Stimulated activated CD8-positive, alpha-beta memory T cell treated with anti-CD3 and anti-CD28 coated beads, Interleukin-15, amount 100 ng/mL, for 1 hour (primary cell): ENCODE measurements around the gene PBX1.

ENCODE experiments used
- DNase-seq: peaks from one replicate; pipeline ENCODE4 v3.0.0-alpha.2; 2020; ENCODE audit warnings: low read depth

The PBX1 gene

DNA sequence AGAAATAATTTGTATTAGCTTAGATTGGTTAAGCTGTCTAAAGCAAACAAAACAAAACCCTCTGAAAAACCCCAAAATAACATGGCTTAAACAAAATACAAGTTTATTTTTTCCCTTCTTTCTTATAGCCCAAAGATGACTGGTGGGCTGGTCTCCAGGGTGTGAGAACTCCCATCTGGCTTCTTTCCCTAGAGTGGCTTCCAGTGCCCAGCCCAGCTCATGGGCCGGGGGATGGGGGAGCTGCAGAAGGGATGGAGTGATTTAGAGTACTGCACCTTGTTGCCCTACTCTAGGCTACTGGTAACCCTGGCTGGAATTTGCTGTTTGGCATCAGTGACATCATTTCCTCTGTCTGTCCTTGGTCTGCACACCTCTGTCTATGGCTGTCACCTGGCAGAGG lies 223.0 kb downstream of the PBX1 start:
- DNase-seq, result no peak

DNA sequence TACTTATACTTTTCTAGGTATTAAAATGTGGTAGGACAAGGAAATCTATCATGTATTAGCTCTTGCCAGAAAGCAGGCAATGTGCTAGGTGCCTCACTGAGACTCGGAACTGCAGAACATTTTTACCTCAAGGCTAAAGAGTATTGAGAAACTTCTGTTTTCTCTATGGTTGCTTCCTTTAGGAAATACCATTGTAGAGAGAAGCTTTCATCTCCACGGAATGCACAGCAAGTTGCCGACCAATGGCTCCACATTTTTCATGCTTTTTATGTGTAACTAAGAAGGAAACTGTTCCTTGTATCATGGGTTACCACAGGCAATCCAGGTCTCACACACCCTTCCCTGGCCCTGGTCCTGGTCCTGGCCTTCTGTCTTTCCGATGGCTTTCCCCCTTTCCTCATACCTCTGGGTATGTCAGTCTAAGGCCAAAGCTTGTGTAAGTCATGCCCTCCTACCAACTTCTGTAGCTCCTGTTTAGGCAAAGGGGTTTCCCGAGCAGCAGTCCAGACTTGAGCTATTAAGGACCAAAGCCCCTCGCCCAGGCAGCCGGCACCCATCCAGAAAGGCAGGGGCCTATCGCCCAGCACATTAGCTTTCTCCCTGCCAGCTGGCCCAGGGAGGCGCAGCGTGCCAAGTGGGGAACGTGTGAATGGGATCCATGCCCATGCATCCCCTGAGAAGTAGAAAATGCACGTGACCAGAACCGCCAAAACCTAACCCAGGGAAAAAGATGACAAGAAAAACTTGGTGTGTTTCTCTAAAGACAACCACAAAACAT lies 225.0 kb downstream of the PBX1 start:
- DNase-seq, result no peak

DNA sequence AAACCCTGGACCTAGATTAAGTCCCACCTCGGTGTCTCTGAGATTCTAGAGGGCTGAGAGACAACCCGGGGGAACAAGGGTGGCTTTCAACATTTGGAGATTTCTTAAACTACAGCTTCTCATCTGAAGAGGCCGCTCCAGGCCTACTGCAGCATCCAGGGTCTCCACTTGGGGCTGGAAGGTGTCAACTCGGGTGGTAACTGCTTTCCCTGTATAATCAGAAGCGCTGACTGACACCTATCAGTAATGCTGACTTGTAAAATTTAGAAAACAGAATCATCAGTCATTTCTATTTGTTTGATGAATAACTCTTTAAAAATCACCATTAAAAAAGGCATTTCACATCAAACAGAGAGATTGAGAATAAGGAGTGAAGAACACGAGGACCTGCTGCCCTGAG lies 226.0 kb downstream of the PBX1 start:
- no peak for DNase-seq

DNA sequence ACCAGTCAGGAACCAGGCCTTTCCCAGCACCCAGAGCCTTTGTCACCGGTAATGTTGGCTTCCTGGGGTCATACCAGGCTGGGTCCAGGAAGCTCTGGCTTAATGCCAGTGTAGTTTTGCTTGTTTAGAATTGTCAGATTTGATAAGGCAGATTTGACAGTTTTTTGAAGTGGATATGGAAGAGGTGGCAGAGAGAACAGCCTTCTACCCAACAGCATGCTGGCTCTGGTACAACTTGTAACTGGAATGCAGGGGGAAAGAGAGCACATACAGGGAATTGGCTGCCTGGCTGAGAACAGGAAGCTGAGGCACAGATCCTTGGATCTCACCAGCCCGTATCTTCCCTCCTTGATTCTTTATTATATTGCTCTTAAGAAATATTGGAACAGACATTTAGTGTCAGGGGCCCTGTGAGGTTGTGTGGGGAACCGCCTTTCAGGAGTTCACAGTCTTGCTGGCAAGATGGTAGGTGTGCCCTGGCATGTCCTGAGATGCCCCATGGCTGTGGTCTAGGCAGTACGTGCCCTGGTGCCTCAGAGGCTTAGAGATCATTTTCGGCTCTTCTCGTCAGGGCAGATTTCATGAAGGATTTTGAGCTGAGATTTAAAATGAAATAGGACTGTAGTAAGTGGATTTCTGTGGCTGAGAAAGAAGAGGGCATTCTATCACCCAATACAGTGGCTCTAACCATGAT lies 227.0 kb downstream of the PBX1 start:
- no peak for DNase-seq

DNA sequence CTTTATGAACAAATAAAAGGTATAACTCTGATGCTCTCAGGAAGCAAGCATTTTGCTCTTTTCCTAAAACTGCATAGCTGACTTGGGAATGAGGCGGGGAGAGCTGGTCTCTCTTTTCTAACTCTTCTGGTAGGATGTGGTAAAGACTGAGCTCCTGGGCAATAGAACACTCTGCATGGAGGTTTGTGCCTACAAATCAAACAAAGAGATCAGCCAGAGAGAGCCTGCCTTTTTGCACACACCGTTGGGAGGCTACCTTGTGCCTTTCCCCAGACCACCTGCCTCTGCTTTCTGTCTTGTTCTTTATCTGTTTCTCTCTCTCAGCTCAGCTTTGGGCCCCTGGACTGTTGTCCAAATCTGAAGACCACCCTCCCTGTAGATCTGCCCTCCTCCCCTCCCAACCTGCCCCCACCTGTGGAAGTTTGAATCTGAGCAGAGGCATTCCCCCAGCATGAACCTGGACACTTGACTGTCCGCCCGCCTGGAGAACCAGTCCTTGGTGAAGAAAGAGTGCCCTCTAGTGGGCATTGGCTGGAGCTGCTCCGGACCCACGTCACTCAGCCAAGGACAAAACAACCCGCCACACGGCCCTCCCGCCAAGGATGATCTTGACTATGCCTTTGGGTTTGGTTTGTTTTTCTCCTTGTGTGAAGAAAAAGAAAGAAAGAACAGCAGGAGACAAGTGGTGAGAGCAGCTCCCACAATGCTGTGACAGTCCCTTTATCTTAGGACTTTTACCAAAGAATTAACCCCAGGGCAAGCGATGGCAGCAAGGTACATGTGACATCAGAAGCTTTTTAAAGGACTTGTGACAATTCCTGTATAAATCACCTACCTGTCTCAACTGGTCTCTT lies 228.2 kb downstream of the PBX1 start:
- DNase-seq, result peak; percentile 11

DNA sequence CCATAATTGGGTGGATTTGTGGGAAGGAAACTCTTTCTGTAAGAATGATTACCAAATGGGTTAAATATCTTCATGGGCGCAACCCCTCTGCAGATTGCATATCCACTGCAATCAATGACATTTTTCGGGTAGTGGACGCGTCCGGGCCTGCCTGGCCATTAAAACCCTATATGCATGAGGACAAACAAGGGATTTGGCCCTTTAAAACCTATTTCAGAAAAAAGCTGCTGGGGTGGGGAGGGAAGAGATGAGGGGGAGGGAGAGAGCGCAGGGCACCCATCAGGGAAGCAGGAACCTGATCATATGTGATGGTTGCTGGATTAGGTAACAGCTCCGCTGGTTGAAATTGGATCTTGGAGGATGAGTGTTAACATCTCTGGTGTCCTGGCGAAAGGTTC lies 228.8 kb downstream of the PBX1 start:
- no peak for DNase-seq

DNA sequence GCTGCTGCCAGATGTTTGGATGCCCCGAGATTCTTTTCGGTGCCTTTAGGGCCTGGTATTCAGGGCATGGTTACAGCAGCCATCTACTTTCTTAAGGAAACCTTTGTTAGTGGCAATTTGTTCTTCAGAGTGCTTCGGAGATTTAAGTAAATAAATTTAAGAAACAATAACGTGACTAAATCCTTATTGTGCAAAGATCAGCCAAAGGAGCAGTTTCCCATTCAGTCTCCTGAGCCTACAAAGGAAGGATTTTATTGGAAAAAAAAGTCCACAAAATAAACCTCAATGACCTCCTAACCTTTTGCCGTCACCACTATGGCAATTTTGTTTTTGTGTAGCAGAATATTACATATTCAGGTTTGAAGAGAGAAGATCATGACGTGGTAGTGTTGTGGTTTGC lies 231.1 kb downstream of the PBX1 start:
- DNase-seq, result no peak

DNA sequence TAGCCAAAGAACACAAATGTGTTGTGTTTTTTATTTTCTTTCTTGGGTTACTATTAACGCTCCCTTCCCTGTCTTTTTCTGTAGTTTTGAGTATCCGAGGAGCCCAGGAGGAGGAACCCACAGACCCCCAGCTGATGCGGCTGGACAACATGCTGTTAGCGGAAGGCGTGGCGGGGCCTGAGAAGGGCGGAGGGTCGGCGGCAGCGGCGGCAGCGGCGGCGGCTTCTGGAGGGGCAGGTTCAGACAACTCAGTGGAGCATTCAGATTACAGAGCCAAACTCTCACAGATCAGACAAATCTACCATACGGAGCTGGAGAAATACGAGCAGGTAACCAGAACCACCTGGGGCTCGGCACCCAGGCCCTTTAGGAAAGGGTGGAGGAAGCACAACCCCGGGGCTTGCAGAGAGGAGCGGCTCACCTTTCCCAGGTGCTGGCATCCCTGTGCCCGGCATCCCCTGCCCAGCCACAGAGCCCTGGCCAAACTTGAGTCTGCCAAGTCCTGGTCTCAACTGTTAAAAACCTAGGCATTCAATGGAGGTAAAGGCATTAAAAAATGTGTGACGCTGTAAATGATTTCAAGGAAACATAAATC lies 233.5 kb downstream of the PBX1 start:
- DNase-seq, result no peak

DNA sequence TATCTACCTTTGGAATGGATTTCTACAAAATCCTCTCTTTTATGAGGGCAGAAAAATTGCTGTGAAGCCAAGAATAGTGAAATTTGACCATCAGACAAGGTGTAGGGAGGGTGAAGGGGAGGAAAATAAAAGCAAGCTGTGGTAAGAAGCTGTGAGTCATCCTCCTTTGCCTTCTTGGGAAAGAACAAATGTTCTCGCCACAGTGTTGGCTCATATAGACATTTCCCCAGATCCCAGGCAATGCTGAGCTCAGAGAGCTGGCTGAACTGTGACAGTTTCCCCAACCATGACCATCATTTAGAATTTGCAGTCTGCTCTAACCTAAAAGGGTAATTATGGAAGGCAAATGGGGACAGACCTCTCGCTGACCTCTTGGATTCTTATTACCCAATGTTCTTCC lies 235.4 kb downstream of the PBX1 start:
- no peak for DNase-seq

DNA sequence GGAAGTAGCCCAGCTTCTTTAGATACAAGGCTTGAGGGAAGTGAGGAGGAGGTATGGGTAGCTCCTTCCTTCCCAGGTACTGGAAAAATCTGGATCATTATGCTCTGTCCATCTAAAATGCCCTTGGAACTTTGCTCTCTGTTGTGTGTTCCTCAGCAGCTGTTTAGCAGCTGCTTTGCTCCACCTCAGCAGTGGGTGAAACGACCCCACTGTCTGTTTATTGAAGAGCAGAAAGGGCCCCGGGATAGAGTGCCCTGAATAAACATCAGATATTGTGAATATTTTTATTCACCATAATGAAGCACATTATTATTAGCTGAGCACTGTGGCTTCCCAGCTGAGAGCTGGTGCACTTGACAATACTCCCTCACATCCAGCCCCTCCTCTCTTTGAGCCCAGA lies 237.9 kb downstream of the PBX1 start:
- no peak for DNase-seq

DNA sequence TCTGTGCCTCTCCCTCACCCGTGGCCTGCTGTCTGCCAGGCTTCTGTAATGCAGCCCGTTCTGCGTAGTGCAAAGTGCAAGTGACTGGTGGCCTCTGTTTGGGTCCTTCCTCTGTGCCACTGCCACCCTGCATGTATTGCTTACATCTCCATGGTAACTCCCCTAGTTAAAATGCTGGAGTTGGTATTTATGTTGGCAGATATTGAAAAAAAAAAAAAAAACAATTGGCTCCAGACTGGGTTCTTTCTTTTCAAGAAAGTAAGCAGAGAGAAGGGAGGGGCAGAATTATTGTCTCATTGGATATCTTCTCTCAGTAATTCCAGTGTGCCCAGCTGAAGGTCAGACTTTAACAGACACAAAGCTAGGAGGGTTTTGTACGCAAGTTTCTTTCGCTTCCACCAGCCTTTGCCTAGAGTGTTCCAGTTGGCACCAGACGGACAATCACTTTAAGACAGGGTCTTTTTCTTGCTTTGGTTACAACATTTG lies 242.3 kb downstream of the PBX1 start:
- no peak for DNase-seq

DNA sequence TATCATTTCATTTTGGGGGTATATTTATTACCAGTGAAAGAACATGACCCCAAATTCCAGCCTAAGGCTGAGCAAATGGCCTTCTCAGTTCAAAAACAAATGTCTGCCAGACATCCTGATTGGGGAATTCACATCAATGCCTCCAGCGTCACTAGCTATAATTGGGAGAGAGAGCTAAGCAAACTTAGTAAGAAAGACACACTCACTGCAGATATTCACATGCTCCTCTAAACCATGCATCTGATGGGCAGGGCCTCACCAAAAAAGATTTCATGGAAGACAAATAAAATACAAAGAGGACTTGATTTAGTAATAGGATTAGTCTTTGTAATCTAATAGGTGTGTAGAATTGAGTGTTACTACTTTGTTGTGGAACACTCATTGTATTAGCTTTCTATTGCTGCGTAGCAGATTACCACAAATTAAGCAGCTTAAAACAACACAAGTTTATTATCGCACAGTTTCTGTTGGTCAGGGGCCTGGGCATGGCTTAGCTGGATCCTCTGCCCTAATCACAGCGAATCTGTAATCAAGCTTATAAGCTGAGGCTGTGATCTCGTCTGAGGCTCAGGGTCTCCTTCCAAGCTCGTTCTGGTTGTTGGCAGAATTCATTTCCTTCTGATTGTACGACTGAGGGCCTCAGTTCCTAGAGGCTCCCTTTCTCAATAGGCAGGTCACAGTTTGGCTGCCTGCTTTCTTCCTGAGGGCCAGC lies 243.0 kb downstream of the PBX1 start:
- no peak for DNase-seq

DNA sequence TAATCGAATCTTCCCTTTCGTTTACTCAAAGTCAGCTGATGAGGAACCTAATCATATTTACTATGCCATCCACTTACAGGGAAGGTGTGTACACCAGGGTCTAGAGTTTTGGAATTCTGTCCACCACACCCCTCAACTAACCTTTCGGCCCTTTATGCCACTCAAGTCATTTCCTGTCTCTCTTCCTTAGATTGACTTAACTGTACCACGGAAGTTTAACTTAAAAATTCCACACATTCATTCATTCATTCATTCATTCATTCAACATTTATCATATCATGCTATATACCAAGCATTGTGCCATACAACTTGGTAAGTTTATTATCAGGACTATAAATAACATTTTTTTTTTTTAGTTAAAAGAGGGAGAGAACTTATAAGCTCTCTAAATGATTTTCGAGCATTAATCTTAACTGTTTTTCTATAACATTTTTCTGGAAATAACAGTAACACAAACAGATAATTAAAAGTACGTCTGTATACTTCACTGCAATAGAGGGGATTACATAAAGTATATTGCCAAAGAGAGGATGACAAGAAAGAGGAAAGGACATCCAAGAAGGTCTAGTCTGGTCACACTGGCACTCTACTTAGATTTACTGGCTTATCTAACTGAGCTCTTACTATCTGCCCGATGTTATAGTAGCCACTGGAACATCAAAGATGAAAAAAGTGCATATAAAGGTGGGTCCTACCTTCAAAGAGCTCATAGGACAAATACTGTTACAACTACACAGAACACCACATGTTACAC lies 243.7 kb downstream of the PBX1 start:
- DNase-seq, result no peak

DNA sequence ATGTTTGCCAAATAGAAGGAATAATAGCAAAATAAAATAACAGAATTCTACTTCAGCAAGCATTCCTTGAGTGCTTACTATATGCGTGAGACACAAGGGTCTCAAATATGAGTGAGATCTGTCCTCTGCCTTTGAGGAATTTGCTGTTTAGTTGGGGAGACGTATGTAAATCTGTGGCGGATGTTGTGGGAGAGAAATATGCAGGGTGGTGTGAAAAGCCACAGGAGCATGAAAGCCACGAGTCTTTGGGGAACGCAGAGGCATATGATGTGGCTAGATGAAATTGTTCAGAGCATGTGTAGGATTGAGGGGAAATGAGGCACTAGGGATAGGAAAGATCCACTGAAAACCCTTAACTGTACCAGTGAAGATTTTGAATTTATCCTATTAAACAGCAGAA lies 244.4 kb downstream of the PBX1 start:
- DNase-seq, result no peak

DNA sequence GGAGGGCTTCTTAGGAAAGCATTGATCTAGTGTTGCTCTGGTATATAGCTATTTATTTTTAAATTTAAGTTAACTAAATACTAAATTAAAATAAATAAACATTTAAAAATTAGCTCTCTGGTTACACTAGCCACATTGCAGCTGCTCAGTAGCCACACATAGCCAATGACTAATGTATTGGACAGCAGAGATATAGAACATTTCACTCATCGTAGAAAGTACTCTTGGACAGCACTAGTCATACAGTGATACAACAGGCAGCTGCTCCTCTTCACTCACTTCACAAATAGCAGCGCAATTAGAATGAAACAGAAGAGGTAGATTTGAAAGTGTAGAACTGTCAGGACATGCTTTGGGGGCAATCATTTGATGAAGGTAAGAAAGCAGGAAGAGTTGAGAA lies 245.4 kb downstream of the PBX1 start:
- no peak for DNase-seq

DNA sequence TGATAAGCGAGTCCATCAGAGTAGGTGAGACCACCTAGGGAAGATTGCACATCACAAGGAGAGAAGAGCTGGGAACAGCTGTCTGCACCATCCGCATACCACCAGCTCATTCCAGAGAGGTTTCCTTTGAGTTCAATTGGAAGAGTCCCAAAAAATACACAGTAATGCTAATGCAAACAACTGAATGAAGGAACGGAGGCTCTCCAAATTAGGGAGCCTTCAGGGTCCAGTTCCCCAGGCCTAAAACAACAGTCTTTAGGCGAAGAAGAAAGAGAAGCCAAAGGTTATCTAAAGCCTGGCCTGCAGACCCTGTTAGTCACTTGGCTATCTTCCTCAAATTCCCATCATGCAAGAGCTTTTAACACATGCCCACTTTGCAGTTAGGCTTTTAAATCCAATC lies 246.4 kb downstream of the PBX1 start:
- DNase-seq, result no peak

DNA sequence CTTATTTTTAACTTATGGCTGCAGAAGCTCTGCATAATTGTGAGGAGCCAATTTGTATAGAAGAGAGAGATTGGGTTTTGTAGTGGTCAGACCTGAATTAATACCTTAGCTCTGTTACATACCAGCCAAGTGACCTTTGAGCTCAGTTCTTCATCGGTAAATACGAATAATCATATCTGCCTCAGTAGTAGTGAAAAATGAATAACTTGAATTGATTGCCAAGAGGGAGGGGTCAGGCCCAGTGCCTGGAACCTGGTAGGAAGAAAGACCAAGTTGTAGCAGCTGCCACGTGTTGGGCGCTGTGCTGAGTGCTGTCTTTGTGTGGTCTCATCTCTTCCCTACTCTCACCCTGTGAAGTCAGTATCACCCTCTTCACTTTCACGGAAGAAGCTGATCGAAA lies 247.5 kb downstream of the PBX1 start:
- DNase-seq, result no peak

DNA sequence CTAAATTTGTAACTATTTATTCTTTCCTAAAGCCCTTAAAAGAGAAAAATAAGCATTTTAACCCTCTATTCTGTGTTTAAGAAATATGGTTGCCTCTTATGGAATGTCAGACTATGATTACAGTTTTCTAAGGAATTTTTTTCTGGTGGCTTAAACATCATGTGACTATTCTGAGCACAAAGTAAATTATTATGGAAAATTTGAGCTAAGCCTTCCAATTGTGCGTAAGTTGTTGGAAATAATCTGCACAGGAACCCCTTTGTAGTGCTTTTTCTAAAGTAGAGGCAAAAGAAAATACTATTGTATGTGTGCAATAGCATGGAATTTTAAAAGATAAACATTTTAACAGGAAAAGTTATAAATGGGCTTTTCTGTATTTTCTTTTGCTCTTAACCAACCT lies 254.8 kb downstream of the PBX1 start:
- no peak for DNase-seq

DNA sequence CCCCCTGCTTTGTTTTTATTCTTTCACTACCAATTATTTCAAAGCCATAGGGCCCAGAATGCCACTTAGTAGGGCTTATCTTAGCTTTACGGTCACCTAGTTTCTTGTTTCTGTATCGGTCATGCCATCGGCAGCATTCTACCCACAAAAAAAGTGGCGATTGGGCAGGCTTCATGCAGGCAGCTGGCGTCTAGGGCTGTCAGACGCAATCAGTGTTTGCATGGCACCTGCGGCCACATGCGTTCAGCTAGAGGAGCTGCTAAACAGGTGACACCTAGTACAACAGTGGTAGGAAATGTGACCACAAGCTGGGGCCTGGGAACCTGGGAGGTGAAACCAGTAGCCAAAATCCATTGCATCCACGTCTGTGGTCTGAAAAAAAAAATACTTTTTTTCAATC lies 262.7 kb downstream of the PBX1 start:
- no peak for DNase-seq

DNA sequence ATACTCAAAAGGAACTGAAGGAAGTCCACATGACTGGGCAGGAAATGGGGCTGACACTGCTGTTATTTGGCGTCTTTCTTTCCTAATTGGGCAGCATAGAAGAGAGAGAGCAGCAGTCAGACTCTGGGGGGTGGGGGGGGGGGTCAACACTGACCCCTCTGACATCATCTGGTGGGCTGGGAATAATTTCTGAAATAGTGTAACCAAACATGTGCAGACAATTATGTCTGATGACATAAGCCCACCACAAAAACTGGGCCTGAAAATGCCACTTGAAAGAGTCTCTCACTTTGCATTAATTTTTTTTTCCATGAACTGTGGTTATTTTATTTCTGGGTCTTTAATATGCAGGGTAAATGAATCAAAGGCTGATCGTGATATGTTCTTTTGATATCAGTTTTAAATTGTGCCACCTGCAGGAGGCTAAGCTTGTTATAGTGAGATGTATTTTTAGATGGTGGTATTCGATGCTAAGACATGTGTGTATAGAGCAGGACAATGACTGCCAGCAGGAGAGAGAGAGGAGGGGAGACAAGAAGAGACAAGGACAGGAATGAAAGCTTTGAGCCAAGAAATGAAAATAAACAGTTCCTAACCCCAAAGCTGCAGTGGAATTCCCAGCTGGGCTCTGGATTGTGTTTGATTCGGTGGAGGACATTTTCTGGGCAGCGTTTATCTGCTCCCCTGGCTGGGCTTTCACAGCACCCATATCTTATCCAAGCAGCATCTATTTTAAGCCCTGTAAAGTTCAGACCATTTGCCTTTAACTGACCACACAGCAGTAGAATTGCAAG lies 264.7 kb downstream of the PBX1 start:
- no peak for DNase-seq
